HCT116 (cell line): ENCODE data around the gene APOL5. TPM values are rescaled to one million over a fixed set of nuclear protein-coding genes. Genes with fewer than 3 reads are reported as not detected.

Experiments
- ATAC-seq: fragments of 200-7000 bp; cut with Tn5 transposase; 2 replicates; pipeline ENCODE4 v1.9.1; 2020; ENCODE audit warnings: mild to moderate bottlenecking, moderate library complexity
- BruUV-seq: library from RNA; stranded (reverse); fragments of 400-500 nt; replicated peaks from 2 replicates; lab custom pipeline; 2021; lab: Mats Ljungman, UMichigan
- CTCF ChIA-PET: fragments of 300-600 bp; sonication (Branson Sonifier 250); formaldehyde crosslinking; loops from one replicate; lab custom pipeline; 2021; ENCODE audit warnings: antibody characterized with exemption; lab: Charles Lee
- POLR2A ChIA-PET: fragments of 300-600, 350-600 bp; sonication (Branson Sonifier 250); formaldehyde crosslinking; loops from one replicate; lab custom pipeline; 2021; ENCODE audit warnings: antibody characterized with exemption; lab: Charles Lee
- RAD21 ChIA-PET, 2 experiments: fragments of 300-600 bp; sonication (Branson Sonifier 250); formaldehyde crosslinking; loops; one replicate each; lab custom pipeline; 2023; ENCODE audit warnings: low total read pairs in 2 of 2; ENCODE audit not compliant: uncharacterized antibody in 2 of 2, unreplicated experiment in 2 of 2, low non-redundant PET in 1 of 2; lab: Charles Lee
- DNase-seq: peaks from one replicate; pipeline ENCODE4 v3.0.0-alpha.2; 2010; ENCODE audit warnings: low read depth, low spot score
- H2AFZ ChIP-seq: fragments of 200-600 bp; shearing (Covaris generic), sonication (generic); 2 replicates; pipeline ENCODE4 v1.6.1; 2017; ENCODE audit warnings: low read depth, mixed run types, mixed read lengths, antibody characterized with exemption, low read length; ENCODE audit not compliant: poor library complexity, severe bottlenecking
- H3K27ac ChIP-seq: 2 replicates; pipeline ENCODE4 v1.5.1; 2012; ENCODE audit warnings: low read depth, low read length
- H3K27me3 ChIP-seq: fragments of 200-600 bp; sonication (generic); 2 replicates; pipeline ENCODE4 v1.6.1; 2016; ENCODE audit warnings: mixed run types, low read length, mixed read lengths; ENCODE audit not compliant: insufficient read depth
- H3K36me3 ChIP-seq, 2 experiments: fragments of 200-500 bp in 1 of 2; fragments of 200-600 bp in 1 of 2; sonication (Bioruptor generic) in 1 of 2; sonication (generic) in 1 of 2; 2 replicates each; pipeline versions ENCODE4 v1.5.1 to v1.6.1; 2014 to 2016; ENCODE audit warnings: low read length in 2 of 2, inconsistent platforms in 1 of 2, mixed read lengths in 1 of 2, mixed run types in 1 of 2; ENCODE audit not compliant: insufficient read depth in 2 of 2, control insufficient read depth in 1 of 2
- H3K4me1 ChIP-seq, 2 experiments: fragments of 200-600 bp in 1 of 2; sonication (generic) in 1 of 2; 2 replicates each; pipeline versions ENCODE4 v1.5.1 to v1.6.1; 2012 to 2017; ENCODE audit warnings: low read length in 2 of 2, inconsistent platforms in 1 of 2, mild to moderate bottlenecking in 1 of 2, mixed read lengths in 1 of 2, mixed run types in 1 of 2, moderate library complexity in 1 of 2; ENCODE audit not compliant: insufficient read depth in 2 of 2, control insufficient read depth in 1 of 2
- H3K4me2 ChIP-seq: fragments of 200-600 bp; sonication (generic); 2 replicates; pipeline ENCODE4 v1.6.1; 2017; ENCODE audit warnings: mixed run types, low read length, mixed read lengths
- H3K4me3 ChIP-seq, 2 experiments: fragments of 200-600 bp in 1 of 2; sonication (generic) in 1 of 2; replicated peaks in 1 of 2; 2 replicates each; pipeline ENCODE4 v1.5.1; 2011 to 2016; ENCODE audit warnings: low read length in 2 of 2, control low read depth in 1 of 2, low read depth in 1 of 2, mild to moderate bottlenecking in 1 of 2, mixed read lengths in 1 of 2, mixed run types in 1 of 2
- H3K79me2 ChIP-seq: fragments of 200-600 bp; sonication (generic); 2 replicates; pipeline ENCODE4 v1.6.1; 2017; ENCODE audit warnings: mild to moderate bottlenecking, mixed run types, low read length, moderate library complexity, mixed read lengths; ENCODE audit not compliant: insufficient read depth
- H3K9ac ChIP-seq: fragments of 200-600 bp; sonication (generic); 2 replicates; pipeline ENCODE4 v1.6.1; 2016; ENCODE audit warnings: low read length, mixed read lengths
- H3K9me2 ChIP-seq: fragments of 200-600 bp; sonication (generic), shearing (Covaris generic); 2 replicates; pipeline ENCODE4 v1.6.1; 2017; ENCODE audit warnings: mixed run types, mild to moderate bottlenecking, moderate library complexity; ENCODE audit not compliant: insufficient read depth
- H3K9me3 ChIP-seq, 2 experiments: fragments of 200-500 bp in 1 of 2; fragments of 200-600 bp in 1 of 2; sonication (Bioruptor generic) in 1 of 2; sonication (generic) in 1 of 2; 2 replicates each; pipeline ENCODE4 v1.6.1; 2014 to 2017; ENCODE audit warnings: low read length in 2 of 2, mixed read lengths in 2 of 2, inconsistent platforms in 1 of 2, low read depth in 1 of 2, mild to moderate bottlenecking in 1 of 2, mixed run types in 1 of 2, moderate library complexity in 1 of 2; ENCODE audit not compliant: control insufficient read depth in 1 of 2, insufficient read depth in 1 of 2
- H4K20me1 ChIP-seq: fragments of 200-600 bp; sonication (generic), shearing (Covaris generic); 2 replicates; pipeline ENCODE4 v1.6.1; 2017; ENCODE audit warnings: mixed run types, mild to moderate bottlenecking, moderate library complexity; ENCODE audit not compliant: insufficient read depth
- ATF3 ChIP-seq: IDR thresholded peaks from 2 replicates; pipeline ENCODE4 v1.6.1; 2012
- CTCF ChIP-seq, 3 experiments: fragments of 200-600 bp in 1 of 3; sonication (generic) in 1 of 3; IDR thresholded peaks in 2 of 3; conservative IDR thresholded peaks in 1 of 3; 2 replicates each; pipeline ENCODE4 v1.5.1; 2012 to 2017; ENCODE audit warnings: low read depth in 2 of 3, low read length in 2 of 3, antibody characterized with exemption in 1 of 3, borderline replicate concordance in 1 of 3, control low read depth in 1 of 3, mild to moderate bottlenecking in 1 of 3, mixed read lengths in 1 of 3, mixed run types in 1 of 3, moderate library complexity in 1 of 3; ENCODE audit not compliant: insufficient read depth in 1 of 3
- FOSL1 ChIP-seq: IDR thresholded peaks from 2 replicates; pipeline ENCODE4 v1.6.1; 2012; ENCODE audit warnings: low read depth
- JUND ChIP-seq: IDR thresholded peaks from 2 replicates; pipeline ENCODE4 v1.6.1; 2012
- MAX ChIP-seq: IDR thresholded peaks from 2 replicates; pipeline ENCODE4 v1.6.1; 2012
- SP1 ChIP-seq: IDR thresholded peaks from 2 replicates; pipeline ENCODE4 v1.6.1; 2012; ENCODE audit warnings: low read depth
- SRF ChIP-seq: IDR thresholded peaks from 2 replicates; pipeline ENCODE4 v1.6.1; 2012; ENCODE audit warnings: low read depth
- YY1 ChIP-seq: IDR thresholded peaks from 2 replicates; pipeline ENCODE4 v1.6.1; 2011; ENCODE audit warnings: low read length, low read depth, moderate library complexity, mild to moderate bottlenecking; ENCODE audit not compliant: insufficient replicate concordance; ENCODE audit errors: extremely low read depth
- ZFX ChIP-seq: fragments of 450-650 bp; IDR thresholded peaks from 2 replicates; pipeline ENCODE4 v1.6.1; 2017
- intact Hi-C: fragments of 100-400 bp; cut with micrococcal nuclease; formaldehyde crosslinking; loops from 2 replicates; pipeline ENCODE4 v1.10.0; 2022
- total RNA-seq: library from RNA; stranded (reverse); gene quantifications from one replicate; pipeline ENCODE4 v1.2.1, GENCODE V29; 2021; ENCODE audit not compliant: unreplicated experiment

Gene APOL5
- total RNA-seq, 1 experiment from 2014 or later, result not detected

GRCh38 chr22:35739076-35739930, 21.6 kb downstream of the APOL5 start:
- Histone ChIP-seq H2AFZ (no peak overlapping the region), H3K9ac (no peak overlapping the region), H3K27ac (no peak overlapping the region)
- no peak for DNase-seq
- POLR2A ChIA-PET, result no interaction called here
- BruUV-seq, result no TSS peak
- TF ChIP-seq ZFX, result no peak
- peak in 2 of 3 experiments; percentile 38 to 40; a peak in 3 of 6 replicates for TF ChIP-seq CTCF (IDR thresholded peaks at IDR 0.05 in 2 of 3, conservative IDR thresholded peaks at IDR 0.05 in 1 of 3; ENCODE audit: borderline replicate concordance in 1 of 3, insufficient read depth in 1 of 3, low read depth in 2 of 3, low read length in 2 of 3)
- TF ChIP-seq, all 23 proteins: peak for 1
- ChIA-PET RAD21 (no interaction called here), CTCF (interaction anchor here (1.0 kb wide), 1 partner anchor 107 kb away, joined by 3 read pairs; no protein-coding TSS in a partner anchor)
- no peaks in the 10 kb centered on the region for H3K9me2 ChIP-seq
- no peak overlapping the region for H3K4me3 ChIP-seq
- no peaks in the 10 kb centered on the region; the same call in 1 of the 2 replicates for H4K20me1 ChIP-seq
- peaks cover 29 to 36% of the 10 kb centered on the region in 2 experiments for H3K4me1 ChIP-seq
- ATAC-seq, result no peak
- no peak overlapping the region for H3K4me2 ChIP-seq
- H3K9me3 ChIP-seq, result no peaks in the 10 kb centered on the region
- intact Hi-C loops, result no loop called here
- H3K79me2 ChIP-seq, result no peaks in the 10 kb centered on the region
- H3K36me3 ChIP-seq, result no peaks in the 10 kb centered on the region
- no peaks in the 10 kb centered on the region for H3K27me3 ChIP-seq

GRCh38 chr22:35739931-35740380, 22.3 kb downstream of the APOL5 start:
- CTCF ChIA-PET, result no interaction called here
- no peak overlapping the region for H3K4me2 ChIP-seq
- DNase-seq (no peak), ATAC-seq (no peak)
- no peaks in the 10 kb centered on the region for H3K27me3 ChIP-seq
- no peak overlapping the region for H3K27ac ChIP-seq
- RAD21 ChIA-PET, result no interaction called here
- no peaks in the 10 kb centered on the region for H3K9me2 ChIP-seq
- TF ChIP-seq ZFX (no peak), JUND (no peak), FOSL1 (no peak), MAX (no peak), ATF3 (no peak), SRF (no peak), YY1 (no peak), SP1 (no peak)
- no TSS peak for BruUV-seq
- H3K36me3 ChIP-seq, result no peaks in the 10 kb centered on the region
- peaks cover 29 to 40% of the 10 kb centered on the region in 2 experiments for H3K4me1 ChIP-seq
- no peaks in the 10 kb centered on the region for H3K79me2 ChIP-seq
- no peaks in the 10 kb centered on the region; the same call in 1 of the 2 replicates for H4K20me1 ChIP-seq
- no peak overlapping the region for H2AFZ ChIP-seq
- POLR2A ChIA-PET, result no interaction called here
- H3K9me3 ChIP-seq, result no peaks in the 10 kb centered on the region
- H3K4me3 ChIP-seq, result no peak overlapping the region
- H3K9ac ChIP-seq, result no peak overlapping the region
- intact Hi-C loops, result no loop called here
